Fibroblast of lung (primary cell): Measurements from ENCODE around the gene DMBX1.

Source experiments
- EZH2 ChIP-seq: IDR thresholded peaks from 2 replicates; pipeline ENCODE4 v1.5.1; 2012; ENCODE audit warnings: low read length, control low read depth, mild to moderate bottlenecking; ENCODE audit errors: missing control alignments
- TF ChIP-seq, protein P1 (sequence below), 2 donors: IDR thresholded peaks in 1 of 2; conservative IDR thresholded peaks in 1 of 2; 1 replicate in 1 of 2; 2 replicates in 1 of 2; pipeline ENCODE4 v1.5.1; 2011 to 2012; ENCODE audit warnings: low read length in 2 of 2, control low read depth in 1 of 2, inconsistent platforms in 1 of 2, low read depth in 1 of 2, mild to moderate bottlenecking in 1 of 2

DNA sequence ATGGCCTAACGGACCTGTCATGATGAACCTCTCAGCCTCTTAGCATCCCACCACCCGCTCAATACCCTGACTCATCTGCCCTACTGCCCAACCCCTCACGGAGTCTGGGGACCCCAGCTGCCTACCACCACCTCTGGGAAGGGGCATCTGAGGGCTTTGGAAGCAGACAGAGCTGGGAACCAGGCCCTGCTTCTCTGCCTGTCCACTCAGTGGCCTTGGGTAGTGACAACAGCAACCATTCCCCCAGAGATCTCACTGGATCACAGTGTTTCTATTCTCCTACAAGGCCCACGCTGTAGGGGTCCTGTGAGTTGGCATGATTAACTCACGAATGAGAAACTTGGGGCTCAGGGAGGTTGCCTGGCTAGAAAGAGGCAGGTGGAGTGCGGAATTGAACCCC, 32.5 kb upstream of the DMBX1 start:
- TF ChIP-seq, protein P1, sequence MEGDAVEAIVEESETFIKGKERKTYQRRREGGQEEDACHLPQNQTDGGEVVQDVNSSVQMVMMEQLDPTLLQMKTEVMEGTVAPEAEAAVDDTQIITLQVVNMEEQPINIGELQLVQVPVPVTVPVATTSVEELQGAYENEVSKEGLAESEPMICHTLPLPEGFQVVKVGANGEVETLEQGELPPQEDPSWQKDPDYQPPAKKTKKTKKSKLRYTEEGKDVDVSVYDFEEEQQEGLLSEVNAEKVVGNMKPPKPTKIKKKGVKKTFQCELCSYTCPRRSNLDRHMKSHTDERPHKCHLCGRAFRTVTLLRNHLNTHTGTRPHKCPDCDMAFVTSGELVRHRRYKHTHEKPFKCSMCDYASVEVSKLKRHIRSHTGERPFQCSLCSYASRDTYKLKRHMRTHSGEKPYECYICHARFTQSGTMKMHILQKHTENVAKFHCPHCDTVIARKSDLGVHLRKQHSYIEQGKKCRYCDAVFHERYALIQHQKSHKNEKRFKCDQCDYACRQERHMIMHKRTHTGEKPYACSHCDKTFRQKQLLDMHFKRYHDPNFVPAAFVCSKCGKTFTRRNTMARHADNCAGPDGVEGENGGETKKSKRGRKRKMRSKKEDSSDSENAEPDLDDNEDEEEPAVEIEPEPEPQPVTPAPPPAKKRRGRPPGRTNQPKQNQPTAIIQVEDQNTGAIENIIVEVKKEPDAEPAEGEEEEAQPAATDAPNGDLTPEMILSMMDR (conservative IDR thresholded peaks at IDR 0.05 in 1 of 2, IDR thresholded peaks at IDR 0.05 in 1 of 2; ENCODE audit: low read depth in 1 of 2, low read length in 2 of 2): no peak
- no peak for TF ChIP-seq EZH2
